ENCODE results near the gene GALNT2. TPM values are rescaled to one million over a fixed set of nuclear protein-coding genes. Genes with fewer than 3 reads are reported as not detected.

GALNT2 gene
- total RNA-seq, 1 donor from 2014 or later = 58.0 TPM

DNA sequence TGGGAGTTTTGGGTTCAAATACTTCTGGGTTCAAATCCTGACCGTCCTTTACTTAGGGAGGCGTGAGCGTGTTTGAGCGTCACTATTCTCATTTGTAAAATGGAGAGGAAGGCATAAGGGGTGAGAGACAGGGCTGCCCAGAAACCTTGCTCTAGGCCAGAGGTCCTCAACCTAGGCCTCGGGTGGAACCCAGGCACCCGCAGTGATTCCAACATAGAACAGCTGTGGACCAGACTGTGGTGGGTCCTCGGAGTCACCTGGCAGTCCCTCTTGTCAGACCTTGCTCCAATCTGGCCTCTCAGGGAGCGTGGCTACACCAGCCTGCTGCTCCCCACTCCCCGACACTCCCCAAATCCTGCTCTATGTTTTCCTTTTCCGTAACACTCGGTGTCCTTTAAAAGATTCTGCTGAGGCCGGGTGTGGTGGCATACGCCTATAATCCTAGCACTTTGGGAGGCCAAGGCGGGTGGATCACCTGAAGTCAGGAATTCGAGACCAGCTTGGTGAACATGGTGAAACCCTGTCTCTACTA, 242.7 kb downstream of the GALNT2 start:
- Mint-ChIP-seq H3K9me3 (no peaks in the 10 kb centered on the region), H3K36me3 (ENCODE audit: low read depth) (no peaks in the 10 kb centered on the region), H3K4me3 (no peak overlapping the region), H3K27ac (ENCODE audit: unreplicated experiment) (peak overlapping the region; percentile 47), H3K27me3 (ENCODE audit: low read depth) (no peaks in the 10 kb centered on the region), H3K4me1 (peaks cover 4% of the 10 kb centered on the region)
- no peak for TF ChIP-seq CTCF (conservative IDR thresholded peaks at IDR 0.05)
- DNase-seq (ENCODE audit: low read depth, low spot score) = no peak

- no peaks in the 10 kb centered on the region for H3K27me3 Mint-ChIP-seq (ENCODE audit: low read depth)
- H3K36me3 Mint-ChIP-seq (ENCODE audit: low read depth) = no peaks in the 10 kb centered on the region
- peak; percentile 95 for TF ChIP-seq CTCF (conservative IDR thresholded peaks at IDR 0.05)
- no peak overlapping the region for H3K27ac Mint-ChIP-seq (ENCODE audit: unreplicated experiment)
- H3K9me3 Mint-ChIP-seq = no peaks in the 10 kb centered on the region
- DNase-seq (ENCODE audit: low read depth, low spot score) = peak; percentile 72
- H3K4me3 Mint-ChIP-seq = no peak overlapping the region
- peaks cover 4% of the 10 kb centered on the region for H3K4me1 Mint-ChIP-seq
These were observed 243.5 kb downstream of the GALNT2 start for GRCh38 chr1:230310381-230311163.

GRCh38 chr1:230312676-230313075, 245.6 kb downstream of the GALNT2 start:
- Mint-ChIP-seq H3K36me3 (ENCODE audit: low read depth) (no peaks in the 10 kb centered on the region), H3K27ac (ENCODE audit: unreplicated experiment) (no peak overlapping the region), H3K9me3 (no peaks in the 10 kb centered on the region), H3K27me3 (ENCODE audit: low read depth) (no peaks in the 10 kb centered on the region), H3K4me1 (peaks cover 4% of the 10 kb centered on the region), H3K4me3 (no peak overlapping the region)
- no peak for DNase-seq (ENCODE audit: low read depth, low spot score)
- TF ChIP-seq CTCF (conservative IDR thresholded peaks at IDR 0.05) = no peak

DNA sequence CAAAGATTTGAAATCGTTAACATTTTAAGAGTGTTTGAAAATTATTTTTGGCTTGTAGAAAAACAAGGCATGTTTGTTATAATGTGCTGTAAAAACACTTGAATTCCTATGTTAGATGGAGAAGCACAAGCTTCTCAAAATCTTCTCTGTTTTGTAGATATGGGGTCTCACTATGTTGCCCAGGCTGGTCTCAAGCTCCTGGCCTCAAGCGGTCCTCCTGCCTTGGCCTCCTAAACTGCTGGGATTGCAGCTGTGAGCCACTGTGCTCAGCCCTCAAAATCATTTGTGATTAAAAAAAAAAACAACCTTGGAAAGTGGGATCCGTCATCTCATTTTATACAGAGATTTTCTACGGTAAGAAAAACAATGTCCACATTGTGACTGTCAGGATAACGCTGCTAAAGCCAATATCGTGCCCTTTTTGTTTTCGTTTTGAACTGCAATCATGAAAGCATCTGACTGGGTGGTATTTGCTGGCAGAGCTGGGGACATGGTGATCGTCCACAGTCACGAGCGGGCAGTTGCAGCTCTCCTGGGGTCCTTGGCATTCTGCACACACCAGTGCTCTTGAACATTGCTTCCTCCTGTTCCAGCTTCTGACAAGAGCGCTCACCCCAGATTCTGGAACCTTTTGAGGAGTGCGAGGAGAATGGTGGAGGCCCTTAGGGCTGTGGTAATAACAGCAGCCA, 246.6 kb downstream of the GALNT2 start:
- no peak for DNase-seq (ENCODE audit: low read depth, low spot score)
- no peaks in the 10 kb centered on the region for H3K36me3 Mint-ChIP-seq (ENCODE audit: low read depth)
- H3K27me3 Mint-ChIP-seq (ENCODE audit: low read depth) = no peaks in the 10 kb centered on the region
- peaks cover 4% of the 10 kb centered on the region for H3K4me1 Mint-ChIP-seq
- H3K4me3 Mint-ChIP-seq = no peak overlapping the region
- TF ChIP-seq CTCF (conservative IDR thresholded peaks at IDR 0.05) = no peak
- H3K27ac Mint-ChIP-seq (ENCODE audit: unreplicated experiment) = no peak overlapping the region
- no peaks in the 10 kb centered on the region for H3K9me3 Mint-ChIP-seq

DNA sequence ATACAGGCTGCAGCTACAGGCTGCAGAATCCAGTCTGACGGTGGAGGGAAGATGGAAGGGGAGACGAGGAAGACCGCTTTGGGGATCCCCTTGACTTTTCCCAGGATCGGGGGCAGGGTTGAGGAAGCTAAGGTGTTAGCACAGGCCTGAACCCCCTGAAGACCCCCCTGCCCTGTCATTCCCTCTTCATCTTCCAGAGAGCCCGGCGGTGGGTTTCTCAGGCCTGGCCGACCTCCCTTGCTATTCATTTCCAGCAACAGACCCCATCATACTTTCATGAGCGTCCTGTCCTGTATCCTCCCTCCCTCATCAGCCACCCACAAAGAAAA, 247.1 kb downstream of the GALNT2 start:
- H3K27ac Mint-ChIP-seq (ENCODE audit: unreplicated experiment) = no peak overlapping the region
- TF ChIP-seq CTCF (conservative IDR thresholded peaks at IDR 0.05) = no peak
- peaks cover 4% of the 10 kb centered on the region for H3K4me1 Mint-ChIP-seq
- H3K9me3 Mint-ChIP-seq = no peaks in the 10 kb centered on the region
- H3K4me3 Mint-ChIP-seq = no peak overlapping the region
- H3K27me3 Mint-ChIP-seq (ENCODE audit: low read depth) = no peaks in the 10 kb centered on the region
- H3K36me3 Mint-ChIP-seq (ENCODE audit: low read depth) = no peaks in the 10 kb centered on the region
- no peak for DNase-seq (ENCODE audit: low read depth, low spot score)

All from neural crest cell (in vitro differentiated cells).